Frontal cortex (tissue), 4 donors: Measurements from ENCODE around the gene MPP2. TPM values are rescaled to one million over a fixed set of nuclear protein-coding genes. Genes with fewer than 3 reads are reported as not detected.

Experiments
- DNase-seq, 2 donors: peaks; one replicate each; pipeline ENCODE4 v3.0.0; 2012; ENCODE audit warnings: low spot score in 2 of 2
- FAIRE-seq: peaks from 2 replicates; lab custom pipeline; 2012; peaks lifted over from hg19 to GRCh38; lab: Jason Lieb, UNC
- total RNA-seq: library from RNA; depleted of rRNA; stranded (reverse); fragments of >200 nt; gene quantifications from one replicate; pipeline ENCODE4 v1.2.3, GENCODE V29; 2014
- donor health status: control.
- donor health status: control.
- donor health status: control.

MPP2 gene
- total RNA-seq, 1 donor from 2014 or later, result 13.9 TPM

DNA sequence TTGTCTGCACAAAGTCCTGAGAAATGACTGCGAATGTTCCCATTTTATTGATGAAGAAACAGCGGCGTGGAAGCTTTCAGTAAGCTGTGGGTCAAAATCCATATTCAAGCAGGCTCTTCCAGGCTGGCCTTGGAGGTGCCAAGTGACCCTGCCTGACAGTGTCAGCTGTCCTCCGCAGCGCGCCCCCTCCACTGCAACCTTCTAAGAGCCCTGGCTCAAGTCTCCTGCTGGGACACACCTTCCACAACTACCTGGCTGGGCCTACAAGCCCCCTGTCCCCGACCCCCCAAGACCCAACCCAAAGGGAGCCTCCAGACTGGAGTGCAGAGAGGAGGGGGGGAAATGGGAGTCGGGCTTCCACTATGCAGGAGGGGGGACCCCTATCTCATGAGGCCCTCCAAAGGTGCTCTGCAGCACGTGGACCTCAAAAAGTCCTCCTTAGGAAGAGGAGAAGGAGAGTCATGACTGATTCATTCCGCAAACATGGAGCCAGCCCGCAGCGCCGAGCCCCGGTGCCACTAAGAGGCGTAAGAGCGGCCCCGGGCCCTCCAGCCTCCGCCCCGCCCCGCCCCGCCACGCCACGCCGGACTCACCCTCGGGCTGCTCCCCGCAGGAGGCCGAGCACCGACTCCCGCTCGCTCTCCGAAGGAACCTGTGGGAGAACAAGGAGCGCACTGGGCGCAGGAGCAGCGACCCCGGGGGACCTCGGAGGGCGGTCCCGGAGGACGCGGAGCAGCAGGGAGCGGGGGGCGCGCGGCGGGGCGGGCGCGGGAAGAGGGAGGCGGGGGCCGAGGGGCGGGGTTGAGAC, 75.0 kb downstream of the MPP2 start:
- DNase-seq (peak in 1 of 2 donors; percentile 68), FAIRE-seq (no peak)

DNA sequence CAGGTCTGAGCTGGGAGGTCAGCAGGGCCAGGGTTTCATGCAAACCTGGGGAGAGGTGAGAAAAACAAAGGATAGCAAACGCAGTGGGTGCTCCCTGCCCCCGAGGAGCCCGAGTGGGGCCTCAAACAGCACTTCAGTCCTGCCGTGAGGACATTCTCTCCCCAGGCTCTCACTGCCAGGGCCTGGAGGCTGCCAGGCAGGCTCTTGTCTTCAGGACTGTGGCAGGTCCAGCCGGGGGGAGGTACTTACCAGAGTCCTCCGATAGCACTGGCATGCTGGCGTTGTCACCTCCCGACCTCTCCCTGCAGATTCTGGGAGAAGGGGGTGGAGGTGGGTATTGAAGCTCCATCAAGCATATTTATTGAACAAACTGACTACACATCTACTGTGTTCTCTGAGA, 75.7 kb downstream of the MPP2 start:
- DNase-seq, result no peak
- no peak for FAIRE-seq

DNA sequence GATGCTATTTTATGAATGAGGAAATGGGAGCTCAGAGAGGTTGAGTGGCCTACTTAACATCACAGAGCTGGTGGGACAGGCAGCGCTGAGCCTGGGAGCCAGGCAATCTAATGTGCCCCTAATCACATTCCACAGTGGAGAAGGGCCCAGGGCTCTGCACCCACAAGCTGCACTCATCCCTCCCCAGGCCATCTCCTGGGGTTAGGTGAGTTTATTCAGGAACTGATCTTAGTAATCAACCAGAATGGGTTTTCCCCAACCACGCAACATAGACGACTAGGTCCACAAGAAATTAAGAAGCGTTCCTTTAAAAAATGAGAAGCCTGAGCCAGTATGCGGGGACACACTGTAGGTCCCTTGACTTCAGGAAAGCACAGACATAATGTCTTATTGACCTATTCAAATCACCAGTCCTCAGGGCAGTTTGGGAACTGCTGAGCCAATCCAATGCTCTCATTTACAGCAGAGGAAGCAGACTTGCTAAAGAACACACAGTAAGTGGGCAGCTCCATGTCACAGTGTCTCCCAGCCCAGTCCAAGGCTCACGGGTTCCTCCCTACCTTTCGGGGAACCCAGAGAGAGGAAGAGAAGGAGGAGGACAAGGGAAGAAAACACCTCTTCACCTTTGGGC, 76.7 kb downstream of the MPP2 start:
- FAIRE-seq (no peak), DNase-seq (no peak)

DNA sequence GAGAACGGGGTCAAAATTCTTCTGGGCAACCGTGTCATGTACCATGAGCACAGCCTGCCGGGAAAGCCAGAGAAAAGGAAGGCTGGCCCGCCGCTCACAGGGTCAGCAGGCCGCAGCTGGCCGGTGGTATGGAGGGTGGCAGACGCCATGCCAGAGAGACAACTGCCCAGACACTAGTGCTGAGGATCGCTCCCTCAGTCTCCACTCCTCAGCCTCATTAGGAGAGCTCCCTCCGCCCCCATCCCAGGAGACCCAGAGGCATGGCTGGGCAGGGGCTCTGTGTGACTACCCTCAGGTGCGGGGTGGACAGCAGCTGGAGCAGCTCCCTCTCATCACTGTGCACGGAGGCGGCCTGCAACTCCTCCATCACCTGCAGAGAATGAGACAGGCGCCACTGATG, 77.6 kb downstream of the MPP2 start:
- no peak for FAIRE-seq

DNA sequence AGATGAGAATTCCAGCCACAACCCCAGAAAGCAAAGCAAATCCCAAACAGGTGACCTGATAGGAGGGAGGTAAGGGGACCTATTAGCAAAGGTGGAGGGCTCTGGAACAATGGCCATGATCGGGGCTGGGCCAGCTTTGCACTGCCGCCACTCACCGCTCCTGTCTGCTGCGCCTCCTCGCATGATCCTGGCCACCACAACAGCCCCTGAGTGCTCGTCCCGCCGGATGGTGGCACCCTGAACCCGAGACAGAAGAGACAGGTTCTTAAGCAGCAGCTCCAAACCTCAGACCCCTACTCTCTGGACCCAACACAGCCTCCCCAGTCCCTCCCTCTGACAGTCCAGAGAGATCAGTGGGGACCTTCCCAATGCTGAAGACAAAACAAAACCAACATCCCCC, 79.7 kb downstream of the MPP2 start:
- DNase-seq (no peak), FAIRE-seq (no peak)

More for the DNA sequence above, 77.6 kb downstream of the MPP2 start:
- no peak for DNase-seq

DNA sequence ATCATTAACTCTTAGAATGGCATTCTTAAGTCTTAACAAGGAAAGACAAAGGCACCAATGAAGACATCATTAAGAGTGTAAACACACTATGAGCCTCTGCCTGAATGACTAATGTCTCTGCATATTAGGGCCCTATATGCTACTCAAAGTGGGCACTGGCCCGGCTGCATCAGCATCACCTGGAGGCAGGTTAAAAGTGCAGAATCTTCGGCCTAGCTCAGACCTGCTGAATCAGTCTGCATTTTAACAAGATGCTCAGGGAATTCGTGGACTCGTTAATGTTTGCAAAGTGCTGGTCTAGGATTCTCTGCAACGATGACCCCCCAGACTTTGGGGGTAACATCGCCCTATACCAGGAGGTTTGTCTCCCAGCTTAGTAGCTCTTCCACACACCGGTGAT, 81.1 kb downstream of the MPP2 start:
- FAIRE-seq (no peak), DNase-seq (no peak)

DNA sequence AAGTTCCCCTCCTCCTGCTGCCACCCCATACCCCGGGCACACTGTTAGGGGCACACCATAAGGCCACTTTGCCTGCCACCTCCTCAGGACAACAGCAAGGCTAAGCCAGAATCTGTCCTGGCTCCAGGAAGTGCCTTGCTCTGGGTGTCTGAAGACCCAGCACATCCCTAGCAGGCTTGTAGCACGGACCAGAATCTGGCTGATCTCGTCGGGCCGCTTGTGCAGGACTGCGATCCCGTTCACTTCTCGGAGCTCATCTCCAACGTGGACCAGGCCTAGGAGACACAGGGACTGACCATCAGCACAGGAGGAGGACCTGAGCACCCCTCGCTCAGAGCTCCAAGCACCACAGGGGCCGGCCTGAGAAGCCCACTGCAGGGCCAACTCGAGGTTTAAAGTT, 81.8 kb downstream of the MPP2 start:
- DNase-seq, result no peak
- no peak for FAIRE-seq

Other genes starting within 250 kb of the MPP2 start
- gene MEOX1, start 245.6 kb downstream of the MPP2 start, total RNA-seq, result 0.41 TPM
- gene SOST, start 148.7 kb downstream of the MPP2 start, total RNA-seq, result not detected
- 33.0 TPM for gene DUSP3, start 128.6 kb downstream of the MPP2 start, total RNA-seq
- gene CFAP97D1, start 127.1 kb downstream of the MPP2 start, total RNA-seq, result not detected
- 36.7 TPM for gene MPP3, start 74.4 kb downstream of the MPP2 start, total RNA-seq
- not detected for gene CD300LG, start 60.4 kb downstream of the MPP2 start, total RNA-seq
- not detected for gene PPY, start 34.9 kb upstream of the MPP2 start, total RNA-seq
- gene PYY, start 46.4 kb upstream of the MPP2 start, total RNA-seq, result not detected
- 0.41 TPM for gene NAGS, start 97.1 kb upstream of the MPP2 start, total RNA-seq
- 41.2 TPM for gene TMEM101, start 107.4 kb upstream of the MPP2 start, total RNA-seq
- 26.5 TPM for gene LSM12, start 159.1 kb upstream of the MPP2 start, total RNA-seq
- gene G6PC3, start 163.2 kb upstream of the MPP2 start, total RNA-seq, result 11.4 TPM
- gene HDAC5, start 216.1 kb upstream of the MPP2 start, total RNA-seq, result 87.6 TPM
- gene HROB, start 234.4 kb upstream of the MPP2 start, total RNA-seq, result 0.82 TPM